ENCODE results near the gene DLL3. TPM values are rescaled to one million over a fixed set of nuclear protein-coding genes. Genes with fewer than 3 reads are reported as not detected.
A peak's percentile ranks its signal among the peaks of the same experiment; 100 is the strongest.

Gene DLL3
- total RNA-seq, 4 donors from 2014 or later: not detected

GRCh38 chr19:39481676-39482075 is 17.1 kb upstream of the DLL3 start:
- H3K27ac ChIP-seq: peak overlapping the region in 1 of 4 donors; percentile 87
- H3K9me3 ChIP-seq: no peaks in the 10 kb centered on the region
- H3K36me3 ChIP-seq: peaks cover 0 to 45% of the 10 kb centered on the region in 2 donors
- no peak for ATAC-seq
- H3K27me3 ChIP-seq: no peaks in the 10 kb centered on the region
- TF ChIP-seq EP300 (IDR thresholded peaks at IDR 0.05) (no peak), CTCF (IDR thresholded peaks at IDR 0.05) (no peak), POLR2AphosphoS5 (IDR thresholded peaks at IDR 0.05) (no peak), POLR2A (IDR thresholded peaks at IDR 0.05) (no peak)
- peak overlapping the region; percentile 65 to 76 for H3K4me3 ChIP-seq
- peaks cover 0 to 26% (median 8%) of the 10 kb centered on the region in 3 donors for H3K4me1 ChIP-seq
- WGBS, 2 donors (ENCODE audit: low coverage in 1 of 2): 81% methylated on average over 3 of the region's 11 CpGs; no CpG with 5 or more reads in 1 of the 2 donors

GRCh38 chr19:39483141-39483540 is 15.6 kb upstream of the DLL3 start:
- no peak for ATAC-seq
- Histone ChIP-seq H3K4me3 (no peak overlapping the region), H3K27me3 (no peaks in the 10 kb centered on the region), H3K27ac (no peak overlapping the region), H3K4me1 (peaks cover 0 to 26% (median 8%) of the 10 kb centered on the region in 3 donors), H3K9me3 (no peaks in the 10 kb centered on the region), H3K36me3 (peaks cover 0 to 56% of the 10 kb centered on the region in 2 donors)
- TF ChIP-seq POLR2AphosphoS5 (IDR thresholded peaks at IDR 0.05) (no peak), POLR2A (IDR thresholded peaks at IDR 0.05) (no peak), EP300 (IDR thresholded peaks at IDR 0.05) (no peak), CTCF (IDR thresholded peaks at IDR 0.05) (no peak)
- WGBS, 2 donors (ENCODE audit: low coverage in 1 of 2): 70% methylated on average over 3 of the region's 6 CpGs; no CpG with 5 or more reads in 1 of the 2 donors

- TF ChIP-seq POLR2AphosphoS5 (IDR thresholded peaks at IDR 0.05): no peak
- no peak for TF ChIP-seq CTCF (IDR thresholded peaks at IDR 0.05)
- TF ChIP-seq EP300 (IDR thresholded peaks at IDR 0.05): no peak
- no peak for TF ChIP-seq POLR2A (IDR thresholded peaks at IDR 0.05)
- Histone ChIP-seq H3K9me3 (no peaks in the 10 kb centered on the region), H3K4me3 (no peak overlapping the region), H3K4me1 (no peaks in the 10 kb centered on the region), H3K27me3 (no peaks in the 10 kb centered on the region), H3K27ac (no peak overlapping the region), H3K36me3 (peaks cover 0 to 75% of the 10 kb centered on the region in 2 donors)
- no peak for ATAC-seq
- 100% methylated on average over 1 to 2 of the region's 10 CpGs for WGBS, 2 donors (ENCODE audit: low coverage in 1 of 2)
These were observed 9.0 kb upstream of the DLL3 start for GRCh38 chr19:39489756-39490155.

DNA sequence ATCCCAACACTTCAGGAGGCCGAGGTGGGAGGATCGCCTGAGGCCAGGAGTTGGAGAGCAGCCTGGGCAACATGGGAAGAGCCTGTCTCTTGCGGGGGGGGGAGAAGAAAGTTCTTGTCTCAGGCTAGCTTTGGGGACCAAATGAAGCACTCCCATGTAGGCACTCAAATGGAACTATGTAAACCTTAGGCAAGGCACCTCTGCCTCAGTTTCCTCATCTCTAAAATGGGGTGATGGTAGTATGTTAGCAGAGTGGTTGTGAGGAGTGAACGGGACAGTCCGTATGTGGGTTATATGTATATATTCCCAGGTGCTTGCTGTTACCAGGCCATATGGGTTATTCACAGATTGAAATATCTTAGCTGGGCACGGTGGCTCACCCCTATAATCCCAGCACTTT is 6.5 kb upstream of the DLL3 start:
- WGBS, 2 donors (ENCODE audit: low coverage in 1 of 2): 90 to 96% methylated on average over 2 to 4 of the region's 6 CpGs

More for the DNA sequence above, 6.5 kb upstream of the DLL3 start:
- no peak overlapping the region for H3K4me3 ChIP-seq
- H3K9me3 ChIP-seq: no peaks in the 10 kb centered on the region
- no peak overlapping the region for H3K27ac ChIP-seq
- peaks cover 0 to 51% of the 10 kb centered on the region in 2 donors for H3K36me3 ChIP-seq
- H3K4me1 ChIP-seq: no peaks in the 10 kb centered on the region
- ATAC-seq: no peak
- TF ChIP-seq POLR2AphosphoS5 (IDR thresholded peaks at IDR 0.05) (no peak), POLR2A (IDR thresholded peaks at IDR 0.05) (no peak), EP300 (IDR thresholded peaks at IDR 0.05) (no peak), CTCF (IDR thresholded peaks at IDR 0.05) (no peak)
- H3K27me3 ChIP-seq: peaks cover 15% of the 10 kb centered on the region
